GM19395 (cell line): Measurements from ENCODE around the gene TIMM29.
A peak's percentile ranks its signal among the peaks of the same experiment; 100 is the strongest.
"Not testable (repeated sequence)": the region's sequence is repeated elsewhere in the genome, so short reads cannot be mapped to it uniquely, and the experiment has no call there.

Experiments used
- ATAC-seq: cut with Tn5 transposase; IDR thresholded peaks from one replicate; pipeline ENCODE4 v1.9.1; 2021; ENCODE audit warnings: mild to moderate bottlenecking, moderate library complexity; ENCODE audit not compliant: unreplicated experiment

TIMM29 gene

DNA sequence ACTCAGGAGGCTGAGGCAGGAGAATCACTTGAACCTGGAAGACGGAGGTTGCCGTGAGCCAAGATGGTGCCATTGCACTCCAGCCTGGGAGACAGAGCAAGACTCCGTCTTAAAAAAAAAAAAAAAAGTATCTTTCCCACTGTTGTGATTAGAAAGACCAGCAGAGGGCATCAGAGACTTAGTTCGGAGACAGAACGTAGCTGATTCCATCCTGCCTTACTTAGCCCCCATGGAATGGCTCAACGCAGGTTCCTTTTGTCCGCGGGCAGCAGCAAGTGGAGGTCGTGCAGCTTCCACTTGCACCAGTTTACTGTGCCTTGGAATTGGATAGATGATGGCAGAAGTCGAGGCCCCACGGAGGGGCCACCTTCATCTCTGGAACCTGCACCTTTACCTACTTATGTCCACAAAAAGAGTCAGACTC lies 8.1 kb downstream of the TIMM29 start:
- ATAC-seq = no peak

DNA sequence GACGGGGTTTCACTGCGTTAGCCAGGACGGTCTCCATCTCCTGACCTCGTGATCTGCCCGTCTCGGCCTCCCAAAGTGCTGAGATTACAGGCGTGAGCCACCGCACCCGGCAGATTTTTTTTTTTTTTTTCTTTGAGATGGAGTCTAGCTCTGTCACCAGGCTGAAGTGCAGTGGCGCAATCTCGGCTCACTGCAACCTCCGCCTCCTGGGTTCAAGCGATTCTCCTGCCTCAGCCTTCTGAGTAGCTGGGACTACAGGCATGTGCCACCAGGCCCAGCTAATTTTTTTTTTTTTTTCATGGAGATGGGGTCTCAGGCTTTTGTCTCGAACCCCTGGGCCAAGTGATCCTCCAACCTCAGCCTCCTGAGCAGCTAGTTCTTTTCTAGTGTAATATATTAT lies 13.0 kb downstream of the TIMM29 start:
- ATAC-seq = not testable (repeated sequence)

DNA sequence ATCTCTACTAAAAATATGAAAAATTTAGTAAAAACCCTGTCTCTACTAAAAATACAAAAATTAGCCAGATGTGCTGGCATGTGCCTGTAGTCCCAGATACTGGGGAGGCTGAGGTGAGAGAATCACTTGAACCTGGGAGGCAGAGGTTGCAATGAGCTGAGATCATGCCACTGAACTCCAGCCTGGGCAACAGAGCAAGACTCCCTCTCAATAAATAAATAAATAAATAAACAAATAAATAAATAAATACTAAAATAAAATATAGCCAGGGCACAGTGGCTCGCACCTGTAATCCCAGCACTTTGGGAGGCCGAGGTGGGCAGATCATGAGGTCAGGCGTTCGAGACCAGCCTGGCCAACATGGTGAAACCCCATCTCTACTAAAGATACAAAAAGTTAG lies 14.8 kb downstream of the TIMM29 start:
- not testable (repeated sequence) for ATAC-seq

DNA sequence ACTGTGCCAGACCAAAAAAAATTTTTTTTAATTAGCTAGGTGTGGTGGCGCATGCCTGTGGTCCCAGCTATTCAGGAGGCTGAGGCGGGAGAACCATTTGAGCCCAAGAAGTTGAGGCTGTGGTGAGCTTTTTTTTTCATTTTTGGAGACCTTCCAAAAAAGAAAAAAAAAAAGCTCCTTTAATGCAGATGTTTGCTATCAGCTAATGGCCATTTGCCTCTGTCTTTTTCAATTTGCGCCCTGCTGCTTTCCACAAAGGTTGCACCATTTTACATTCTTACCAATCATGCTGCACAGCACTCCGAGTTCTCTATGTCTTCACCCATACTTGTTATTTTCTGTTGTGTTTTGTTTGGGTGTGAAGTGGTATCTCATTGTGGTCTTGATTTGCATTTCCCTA lies 16.7 kb downstream of the TIMM29 start:
- no peak for ATAC-seq

DNA sequence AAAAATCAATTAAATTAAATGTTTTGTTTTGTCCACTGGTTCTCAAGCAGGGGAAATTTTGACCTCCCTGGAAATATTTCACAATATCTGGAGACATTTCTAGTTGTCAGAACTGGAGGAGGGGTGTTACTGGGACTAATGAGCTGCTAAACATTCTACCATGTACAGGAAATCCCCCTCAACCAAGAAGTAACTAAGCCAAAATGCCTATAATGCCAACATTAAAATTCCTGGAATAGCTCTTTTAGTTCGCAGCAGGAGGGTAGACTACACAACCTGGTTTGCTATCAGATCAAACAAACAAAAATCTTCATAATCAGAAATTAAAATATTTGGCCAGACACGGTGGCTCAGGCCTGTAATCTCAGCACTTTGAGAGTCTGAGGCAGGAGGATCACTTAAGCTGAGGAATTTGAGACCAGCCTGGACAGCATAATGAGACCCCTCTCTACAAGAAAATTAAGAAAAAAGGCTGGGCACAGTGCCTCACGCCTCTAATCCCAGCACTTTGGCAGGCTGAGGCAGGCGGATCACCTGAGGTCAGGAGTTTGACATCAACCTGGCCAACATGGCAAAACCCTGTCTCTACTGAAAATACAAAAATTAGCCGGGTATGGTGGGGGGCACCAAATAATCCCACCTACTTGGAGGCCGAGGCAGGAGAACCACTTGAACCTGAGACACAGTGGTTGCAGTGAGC lies 18.5 kb downstream of the TIMM29 start:
- no peak for ATAC-seq

DNA sequence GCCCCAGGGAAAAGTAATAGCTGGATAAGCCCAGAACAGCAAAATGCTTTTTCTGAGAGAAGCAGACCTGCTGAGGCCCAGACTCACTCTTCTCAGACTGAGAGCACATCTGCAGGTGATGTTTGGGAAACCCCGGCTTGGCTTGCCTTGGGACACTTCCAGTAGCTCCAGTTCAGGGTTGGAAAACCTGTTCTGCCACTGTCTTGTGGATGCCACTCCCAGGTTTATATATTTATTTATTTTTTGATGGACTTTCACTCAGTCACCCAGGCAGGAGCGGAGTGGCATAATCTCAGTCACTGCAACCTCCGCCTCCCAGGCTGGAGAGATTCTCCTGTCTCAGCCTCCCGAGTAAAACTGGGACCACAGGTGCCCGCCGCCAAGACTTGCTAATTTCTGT lies 24.2 kb downstream of the TIMM29 start:
- no peak for ATAC-seq

DNA sequence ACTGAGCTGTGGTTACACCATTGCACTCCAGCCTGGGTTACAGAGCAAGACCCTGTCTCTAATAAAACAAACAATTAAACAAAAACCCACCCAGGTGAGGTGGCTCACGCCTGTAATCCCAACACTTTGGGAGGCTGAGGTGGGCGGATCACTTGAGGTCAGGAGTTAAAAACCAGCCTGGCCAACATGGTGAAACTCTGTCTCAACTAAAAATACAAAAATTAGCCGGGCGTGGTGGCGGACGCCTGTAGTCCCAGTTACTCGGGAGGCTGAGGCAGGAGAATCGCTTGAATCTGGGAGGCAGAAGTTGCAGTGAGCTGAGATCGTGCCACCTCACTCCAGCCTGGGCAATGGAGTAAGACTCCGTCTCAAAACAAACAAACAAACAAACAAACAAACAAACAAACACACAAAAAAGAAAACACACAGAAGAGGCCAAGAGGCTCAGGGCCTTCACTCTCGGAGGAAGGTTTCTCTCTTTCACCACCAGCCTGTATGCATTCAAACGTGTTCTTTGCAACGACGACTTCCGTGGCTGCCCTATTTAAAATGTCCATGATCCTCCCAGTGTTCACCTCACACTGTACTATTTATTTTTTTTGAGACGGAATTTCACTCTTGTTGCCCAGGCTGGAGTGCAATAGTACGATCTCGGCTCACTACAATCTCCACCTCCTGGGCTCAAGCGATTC lies 30.8 kb downstream of the TIMM29 start:
- ATAC-seq = not testable (repeated sequence)

DNA sequence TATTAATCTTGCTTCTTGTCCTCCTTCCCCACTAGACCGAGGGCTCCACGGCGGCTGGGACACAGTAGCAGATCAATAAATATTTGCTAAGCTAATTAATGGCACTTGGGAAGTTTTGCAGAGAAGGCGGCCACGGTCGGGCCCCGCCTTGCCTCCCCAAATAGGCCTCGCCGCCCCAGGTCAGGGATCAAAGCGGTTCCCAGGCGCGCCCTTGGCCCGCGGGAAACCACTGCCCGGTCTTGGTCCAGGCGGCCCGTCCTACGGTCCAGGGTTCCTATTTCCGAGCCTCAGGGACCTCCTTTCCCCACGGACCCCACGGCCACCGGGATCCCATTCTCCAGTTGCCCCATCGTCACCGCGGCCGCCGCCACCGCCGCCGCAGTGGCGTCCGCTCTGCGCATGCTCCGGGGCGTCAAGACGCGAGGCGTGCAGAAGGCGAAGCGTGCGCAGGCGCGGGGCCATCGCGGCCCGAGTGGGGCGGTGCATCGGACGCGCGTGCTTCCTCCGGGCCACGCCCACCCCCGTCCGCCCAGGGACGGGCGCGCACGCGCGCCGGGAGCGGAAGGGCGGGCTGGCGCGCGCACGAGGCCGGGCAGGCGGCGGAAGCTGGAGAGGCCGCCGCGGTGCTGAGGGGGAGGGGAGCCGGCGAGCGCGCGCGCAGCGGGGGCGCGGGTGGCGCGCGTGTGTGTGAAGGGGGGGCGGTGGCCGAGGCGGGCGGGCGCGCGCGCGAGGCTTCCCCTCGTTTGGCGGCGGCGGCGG lies 31.9 kb downstream of the TIMM29 start, which contains the start of gene SMARCA4:
Gene SMARCA4 (plus strand): TSS at position 717 of the 759 bp plus-strand sequence. CDS start 23,122 bp downstream, outside the sequence.
- peak; percentile 69 for ATAC-seq

DNA sequence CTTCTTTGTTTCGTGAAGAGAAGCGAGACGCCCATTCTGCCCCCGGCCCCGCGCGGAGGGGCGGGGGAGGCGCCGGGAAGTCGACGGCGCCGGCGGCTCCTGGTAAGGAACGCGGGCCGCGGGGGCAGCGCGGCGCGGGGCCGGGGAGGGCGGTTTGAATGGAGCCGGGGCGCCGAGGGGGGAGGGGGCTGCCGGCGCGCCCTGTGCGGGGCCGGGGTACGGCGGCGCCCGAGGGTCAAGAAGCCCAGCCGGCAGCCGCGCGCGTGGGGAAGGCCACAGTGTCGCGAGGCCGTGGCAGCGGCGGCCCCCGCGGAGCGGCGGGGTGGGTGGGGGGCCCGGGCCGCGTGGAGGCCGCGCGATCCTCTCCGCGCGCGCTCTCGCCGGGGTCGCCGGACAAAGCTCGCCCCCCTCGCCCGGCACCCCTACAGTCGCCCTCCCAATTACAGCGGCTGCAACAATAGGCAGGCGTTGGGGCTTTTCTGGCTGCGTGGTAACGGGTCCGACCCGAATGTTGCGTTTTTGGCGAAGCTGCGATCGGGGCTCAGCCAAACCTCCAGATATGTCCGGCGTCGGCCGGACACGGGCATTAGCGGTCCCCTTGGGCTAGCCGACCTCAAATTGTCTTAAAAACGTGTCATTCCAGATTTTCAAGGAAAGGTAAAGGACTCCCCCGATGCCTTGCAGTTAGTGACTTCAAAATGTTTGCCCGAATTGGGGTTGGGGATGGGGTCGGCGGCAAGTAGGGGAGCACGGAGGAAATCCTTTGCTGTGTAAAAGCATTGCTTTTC lies 32.7 kb downstream of the TIMM29 start:
- ATAC-seq = peak; percentile 29

DNA sequence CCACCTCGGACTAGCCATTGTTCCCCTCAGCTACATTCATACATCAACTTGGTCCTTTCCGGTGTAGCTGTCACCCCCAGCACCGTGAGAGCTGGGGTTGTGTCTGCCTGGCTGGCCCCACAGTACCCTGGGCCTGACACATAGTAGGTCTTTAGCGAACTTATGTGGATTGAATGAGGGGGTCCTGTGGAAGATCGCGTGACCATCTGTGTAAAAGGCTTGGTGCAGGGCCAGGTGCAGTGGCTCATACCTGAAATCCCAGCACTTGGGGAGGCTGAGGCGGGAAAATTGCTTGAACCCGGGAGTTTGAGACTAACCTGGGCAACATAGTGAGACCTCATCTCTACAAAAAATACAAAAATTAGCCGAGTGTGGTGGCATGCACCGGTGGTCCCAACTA lies 34.3 kb downstream of the TIMM29 start:
- no peak for ATAC-seq

DNA sequence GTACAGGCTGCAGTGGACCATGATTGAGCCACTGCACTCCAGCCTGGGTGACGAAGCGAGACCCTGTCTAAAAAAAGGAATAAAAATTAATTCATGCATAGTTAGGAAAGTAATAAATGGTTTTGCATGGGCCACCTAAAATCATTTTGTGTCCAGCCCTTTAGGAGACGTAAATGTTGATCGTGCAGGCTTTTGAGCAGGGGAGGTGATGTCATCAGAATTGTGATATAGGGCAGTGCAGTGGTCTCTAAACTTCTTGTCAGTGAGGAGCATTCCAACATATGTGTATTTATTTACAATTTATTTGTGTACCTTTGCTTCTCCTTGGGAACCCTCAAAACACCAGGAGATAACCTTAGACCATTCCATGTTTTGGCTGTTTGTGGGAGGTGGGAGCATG lies 35.3 kb downstream of the TIMM29 start:
- ATAC-seq = no peak

DNA sequence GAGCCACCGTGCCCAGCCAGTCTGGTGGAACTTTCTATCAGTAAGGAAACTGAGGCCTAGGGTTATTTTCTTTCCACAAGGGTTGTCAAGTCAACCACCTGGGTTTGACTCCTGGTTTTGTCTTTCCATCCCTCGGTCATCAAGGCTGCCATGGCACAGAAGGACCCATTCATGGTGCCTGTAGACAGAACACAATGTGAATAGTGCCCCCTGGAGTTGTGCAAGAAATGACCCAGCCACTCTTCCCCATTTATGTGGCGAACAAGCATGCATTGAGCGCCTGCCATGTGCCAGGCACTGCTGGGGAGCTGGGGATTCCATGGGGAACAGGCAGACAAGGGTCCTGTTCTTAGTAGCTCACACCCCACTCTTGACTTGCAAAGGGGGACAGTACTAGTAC lies 36.3 kb downstream of the TIMM29 start:
- no peak for ATAC-seq

DNA sequence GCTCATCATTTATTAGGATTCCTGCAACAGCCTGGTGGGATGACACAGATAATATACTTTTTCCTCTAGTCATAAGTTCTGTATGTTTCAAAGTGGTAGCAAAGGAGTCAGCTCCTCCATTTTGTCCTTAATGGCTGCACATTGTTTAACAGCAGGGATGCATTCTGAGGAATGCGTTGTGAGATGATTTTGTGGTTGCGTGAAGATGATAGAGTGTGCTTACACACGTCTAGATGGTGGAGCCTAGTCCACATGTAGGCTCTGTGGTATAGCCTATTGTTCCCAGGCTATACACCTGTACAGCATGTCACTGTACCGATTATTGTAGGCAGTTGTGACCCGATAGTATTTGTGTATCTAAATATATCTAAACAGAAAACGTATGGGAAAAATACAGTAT lies 36.8 kb downstream of the TIMM29 start:
- ATAC-seq = no peak

DNA sequence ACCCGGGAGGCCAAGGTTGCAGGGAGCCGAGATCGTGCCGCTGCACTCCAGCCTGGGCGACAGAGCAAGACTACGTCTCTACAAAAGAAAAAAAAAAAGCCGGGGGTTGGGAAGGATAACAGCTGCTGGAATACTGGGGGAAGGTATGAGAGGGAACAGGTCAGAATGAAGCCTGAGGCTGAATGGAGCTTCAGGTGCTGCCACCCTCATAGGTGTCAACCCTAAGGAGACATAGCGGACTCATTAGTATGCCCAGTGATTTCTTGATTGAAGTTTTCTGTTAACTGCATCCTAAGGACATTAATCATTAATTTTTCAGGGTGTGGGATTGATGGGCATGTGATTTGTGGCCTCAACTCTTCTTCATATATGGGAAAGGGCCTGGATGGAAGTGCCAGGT lies 38.2 kb downstream of the TIMM29 start:
- no peak for ATAC-seq

DNA sequence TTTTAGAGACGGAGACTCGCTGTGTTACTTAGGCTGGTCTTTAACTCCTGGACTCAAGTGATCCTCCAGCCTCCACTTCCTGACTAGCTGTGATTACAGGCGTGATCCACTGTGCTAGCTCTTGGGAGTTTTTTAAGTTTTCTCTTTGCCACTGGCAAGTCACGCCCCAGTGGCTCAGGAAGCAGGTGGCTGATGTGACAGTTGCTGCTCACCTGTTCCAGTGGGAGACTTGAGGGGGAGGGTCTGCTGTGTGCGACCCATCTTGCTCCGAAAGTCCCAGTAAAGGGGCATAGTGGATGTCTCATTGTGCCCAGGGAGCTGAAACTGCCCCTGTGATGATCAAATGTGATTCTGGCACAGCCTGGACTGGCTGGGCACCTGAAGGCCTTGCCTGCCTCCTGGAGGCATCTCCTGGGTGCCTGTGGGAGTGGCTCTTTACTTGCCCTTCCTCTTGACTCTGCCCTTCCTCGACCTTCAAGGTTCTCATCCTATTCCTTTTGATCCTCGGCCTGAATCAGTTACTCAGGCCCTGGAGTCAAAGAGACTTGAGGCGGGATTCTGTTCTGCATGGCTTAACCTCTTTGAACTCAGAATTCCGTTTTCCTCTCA lies 40.0 kb downstream of the TIMM29 start:
- no peak for ATAC-seq

DNA sequence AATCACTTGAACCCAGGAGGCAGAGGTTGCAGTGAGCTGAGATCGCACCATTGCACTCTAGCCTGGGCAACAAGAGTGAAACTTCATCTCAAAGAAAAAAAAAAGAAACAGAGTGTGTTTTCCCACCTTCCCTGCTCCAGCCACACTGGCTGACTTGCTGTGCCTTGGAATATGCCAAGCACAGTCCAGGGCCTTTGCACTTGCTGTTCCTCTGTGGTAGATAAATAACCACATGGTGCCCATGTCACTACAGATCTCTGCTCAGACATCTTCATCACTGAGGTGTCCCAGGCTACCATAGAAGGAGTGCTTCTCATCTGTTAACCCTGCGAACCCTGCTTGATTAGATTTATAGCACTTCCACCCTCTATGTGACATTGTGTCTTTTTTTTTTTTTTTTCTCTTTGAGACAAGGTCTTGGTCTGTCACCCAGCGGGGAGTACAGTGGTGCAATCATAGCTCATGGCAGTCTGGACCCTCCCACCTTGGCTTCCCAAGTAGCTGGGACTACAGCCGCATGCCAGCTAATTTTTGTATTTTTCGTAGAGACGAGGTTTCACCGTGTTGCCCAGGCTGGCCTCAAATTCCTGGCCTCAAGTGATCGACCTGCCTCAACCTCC lies 42.6 kb downstream of the TIMM29 start:
- no peak for ATAC-seq

DNA sequence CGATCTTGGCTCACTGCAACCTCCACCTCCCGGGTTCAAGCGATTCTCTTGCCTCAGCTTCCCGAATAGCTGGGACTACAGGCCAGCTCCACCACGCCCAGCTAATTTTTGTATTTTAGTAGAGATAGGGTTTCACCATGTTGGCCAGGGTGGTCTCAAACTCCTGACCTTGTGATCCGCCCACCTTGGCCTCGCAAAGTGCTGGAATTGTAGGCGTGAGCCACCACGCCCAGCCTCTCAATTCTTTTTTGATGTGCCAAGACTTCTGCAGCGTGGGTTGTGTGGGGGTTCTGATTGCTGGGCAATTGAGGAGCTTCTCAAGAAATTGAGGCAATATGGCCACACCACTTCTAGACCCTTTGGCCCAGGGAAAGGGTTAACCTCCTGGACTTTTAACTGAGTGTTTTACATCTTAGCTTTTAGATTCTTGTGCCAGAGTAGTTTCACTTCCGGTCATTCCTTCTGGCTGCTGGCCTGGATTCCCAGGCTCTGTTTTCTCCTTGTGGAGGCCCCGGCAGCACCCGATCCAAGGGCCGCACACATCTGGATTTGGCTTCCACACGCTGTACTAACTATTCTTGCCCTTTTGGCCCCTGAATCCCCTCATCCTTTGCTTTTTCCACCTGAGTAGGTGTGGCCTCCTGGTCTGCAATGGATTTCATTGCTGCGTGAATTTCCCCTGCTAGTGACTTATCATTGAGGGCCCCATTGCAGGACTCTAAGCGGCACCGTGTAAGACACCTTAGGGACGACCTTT lies 46.9 kb downstream of the TIMM29 start:
- ATAC-seq = no peak

DNA sequence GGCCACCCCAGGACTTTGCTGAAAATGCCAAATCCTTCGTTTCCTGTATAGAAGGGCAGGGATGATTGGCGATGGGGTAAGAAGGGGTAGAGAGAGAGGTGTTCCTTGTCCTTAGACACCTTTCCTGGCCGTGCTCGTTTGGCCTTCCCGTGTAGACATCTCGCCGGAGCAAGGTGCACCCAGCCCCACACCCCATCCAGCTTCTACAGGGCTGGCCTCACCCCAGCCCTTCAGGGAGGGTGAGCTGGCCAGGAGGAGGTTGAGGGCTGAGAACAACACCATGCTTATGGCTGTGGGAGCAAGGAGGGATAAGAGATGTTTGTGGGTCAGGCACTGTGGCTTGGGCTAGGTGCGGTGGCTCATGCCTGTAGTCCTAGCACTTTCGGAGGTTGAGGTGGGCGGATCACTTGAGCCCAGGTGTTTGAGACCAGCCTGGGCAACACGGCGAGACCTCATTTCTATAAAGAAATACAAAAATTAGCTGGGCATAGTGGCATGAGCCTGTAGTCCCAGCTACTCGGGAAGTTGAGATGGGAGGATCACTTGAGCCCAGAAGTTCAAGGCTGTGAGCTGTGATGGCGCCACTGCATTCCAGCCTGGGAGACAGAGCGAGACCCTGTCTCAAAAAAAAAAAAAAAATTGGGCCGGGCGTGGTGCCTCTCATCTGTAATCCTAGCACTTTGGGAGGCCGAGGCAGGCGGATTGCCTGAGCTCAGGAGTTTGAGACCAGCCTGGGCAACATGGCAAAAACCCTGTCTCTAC lies 47.7 kb downstream of the TIMM29 start:
- ATAC-seq = no peak

DNA sequence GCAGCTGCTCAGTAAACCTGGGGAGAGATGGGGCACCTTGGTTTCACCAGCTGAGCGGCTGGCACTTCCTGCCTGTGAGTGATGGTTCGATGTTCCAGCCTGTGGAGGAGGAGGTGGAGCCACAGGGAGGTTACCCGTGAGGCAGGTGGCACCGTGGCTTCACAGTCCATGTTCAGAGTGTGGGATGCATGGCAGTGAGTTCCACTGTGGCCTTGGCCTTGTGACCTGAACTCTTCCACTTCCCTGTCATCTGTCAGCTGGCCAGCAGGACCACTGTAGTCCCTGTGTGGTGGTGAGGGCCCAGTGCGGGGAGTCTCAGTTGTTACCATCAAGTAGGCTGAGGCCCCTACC lies 49.1 kb downstream of the TIMM29 start:
- ATAC-seq = no peak
